Measurements from ENCODE around the gene AGPS. TPM values are rescaled to one million over a fixed set of nuclear protein-coding genes. Genes with fewer than 3 reads are reported as not detected.
A peak's percentile ranks its signal among the peaks of the same experiment; 100 is the strongest.

Gene AGPS
- total and polyA plus RNA-seq, 2 donors (not counting 1 experiment from before 2014, with no cell fraction given) = 15.9 to 18.0 TPM

- Histone ChIP-seq H3K4me2 (ENCODE audit: extremely low read depth, insufficient read depth, low read length) (no peak overlapping the region), H3K27ac (ENCODE audit: insufficient read depth, low read length) (no peak overlapping the region), H3K4me1 (ENCODE audit: control insufficient read depth, extremely low read depth, insufficient read depth, low read length) (no peaks in the 10 kb centered on the region), H4K20me1 (ENCODE audit: control insufficient read depth, extremely low read depth, insufficient read depth, low read length) (no peaks in the 10 kb centered on the region), H3K4me3 (replicated peaks in 1 of 4; ENCODE audit: control extremely low read depth in 1 of 4, insufficient read depth in 1 of 4, low read depth in 3 of 4, low read length in 4 of 4) (no peak overlapping the region), H3K9ac (ENCODE audit: insufficient read depth, low read length) (no peak overlapping the region), H3K79me2 (ENCODE audit: control insufficient read depth, insufficient read depth, low read length) (no peaks in the 10 kb centered on the region), H3K36me3 (ENCODE audit: control insufficient read depth, insufficient read depth, low read length) (no peaks in the 10 kb centered on the region), H2AFZ (ENCODE audit: low read length) (no peak overlapping the region), H3K9me3 (ENCODE audit: control insufficient read depth, insufficient read depth, low read depth, low read length) (no peaks in the 10 kb centered on the region), H3K27me3 (ENCODE audit: control insufficient read depth, insufficient read depth, low read length) (no peaks in the 10 kb centered on the region)
- TF ChIP-seq CTCF (conservative IDR thresholded peaks at IDR 0.05 in 1 of 2, IDR thresholded peaks at IDR 0.05 in 1 of 2; ENCODE audit: low read depth in 1 of 2, low read length in 2 of 2) (no peak), EZH2 (IDR thresholded peaks at IDR 0.05; ENCODE audit: low read length, missing control alignments) (no peak)
- no peak for DNase-seq (ENCODE audit: low read depth in 2 of 2)
Observed at GRCh38 chr2:177474301-177474700, 81.7 kb downstream of the AGPS start.

GRCh38 chr2:177474998-177475397, 82.4 kb downstream of the AGPS start:
- no peaks in the 10 kb centered on the region for H3K27me3 ChIP-seq (ENCODE audit: control insufficient read depth, insufficient read depth, low read length)
- no peaks in the 10 kb centered on the region for H3K4me1 ChIP-seq (ENCODE audit: control insufficient read depth, extremely low read depth, insufficient read depth, low read length)
- H3K79me2 ChIP-seq (ENCODE audit: control insufficient read depth, insufficient read depth, low read length) = no peaks in the 10 kb centered on the region
- no peaks in the 10 kb centered on the region for H3K9me3 ChIP-seq (ENCODE audit: control insufficient read depth, insufficient read depth, low read depth, low read length)
- H3K36me3 ChIP-seq (ENCODE audit: control insufficient read depth, insufficient read depth, low read length) = no peaks in the 10 kb centered on the region
- no peak for TF ChIP-seq CTCF (conservative IDR thresholded peaks at IDR 0.05 in 1 of 2, IDR thresholded peaks at IDR 0.05 in 1 of 2; ENCODE audit: low read depth in 1 of 2, low read length in 2 of 2)
- TF ChIP-seq EZH2 (IDR thresholded peaks at IDR 0.05; ENCODE audit: low read length, missing control alignments) = no peak
- H3K4me3 ChIP-seq (replicated peaks in 1 of 4; ENCODE audit: control extremely low read depth in 1 of 4, insufficient read depth in 1 of 4, low read depth in 3 of 4, low read length in 4 of 4) = no peak overlapping the region
- H2AFZ ChIP-seq (ENCODE audit: low read length) = no peak overlapping the region
- peak; percentile 44 to 84 for DNase-seq (ENCODE audit: low read depth in 2 of 2)
- no peaks in the 10 kb centered on the region for H4K20me1 ChIP-seq (ENCODE audit: control insufficient read depth, extremely low read depth, insufficient read depth, low read length)
- H3K27ac ChIP-seq (ENCODE audit: insufficient read depth, low read length) = no peak overlapping the region
- no peak overlapping the region for H3K9ac ChIP-seq (ENCODE audit: insufficient read depth, low read length)
- no peak overlapping the region for H3K4me2 ChIP-seq (ENCODE audit: extremely low read depth, insufficient read depth, low read length)

- H3K27ac ChIP-seq (ENCODE audit: insufficient read depth, low read length) = no peak overlapping the region
- H3K79me2 ChIP-seq (ENCODE audit: control insufficient read depth, insufficient read depth, low read length) = no peaks in the 10 kb centered on the region
- no peaks in the 10 kb centered on the region for H3K4me1 ChIP-seq (ENCODE audit: control insufficient read depth, extremely low read depth, insufficient read depth, low read length)
- no peaks in the 10 kb centered on the region for H3K36me3 ChIP-seq (ENCODE audit: control insufficient read depth, insufficient read depth, low read length)
- no peak overlapping the region for H2AFZ ChIP-seq (ENCODE audit: low read length)
- TF ChIP-seq EZH2 (IDR thresholded peaks at IDR 0.05; ENCODE audit: low read length, missing control alignments) = no peak
- no peak for TF ChIP-seq CTCF (conservative IDR thresholded peaks at IDR 0.05 in 1 of 2, IDR thresholded peaks at IDR 0.05 in 1 of 2; ENCODE audit: low read depth in 1 of 2, low read length in 2 of 2)
- no peaks in the 10 kb centered on the region for H3K9me3 ChIP-seq (ENCODE audit: control insufficient read depth, insufficient read depth, low read depth, low read length)
- no peaks in the 10 kb centered on the region for H4K20me1 ChIP-seq (ENCODE audit: control insufficient read depth, extremely low read depth, insufficient read depth, low read length)
- no peaks in the 10 kb centered on the region for H3K27me3 ChIP-seq (ENCODE audit: control insufficient read depth, insufficient read depth, low read length)
- no peak for DNase-seq (ENCODE audit: low read depth in 2 of 2)
- no peak overlapping the region for H3K4me2 ChIP-seq (ENCODE audit: extremely low read depth, insufficient read depth, low read length)
- no peak overlapping the region for H3K9ac ChIP-seq (ENCODE audit: insufficient read depth, low read length)
- no peak overlapping the region for H3K4me3 ChIP-seq (replicated peaks in 1 of 4; ENCODE audit: control extremely low read depth in 1 of 4, insufficient read depth in 1 of 4, low read depth in 3 of 4, low read length in 4 of 4)
Observed at GRCh38 chr2:177476897-177477296, 84.3 kb downstream of the AGPS start.
